Keratinocyte (primary cell): ENCODE data around the gene DTD1. TPM values are rescaled to one million over a fixed set of nuclear protein-coding genes. Genes with fewer than 3 reads are reported as not detected.

Source experiments
- DNase-seq: peaks from one replicate; pipeline ENCODE4 v3.0.0-alpha.2; 2011; ENCODE audit warnings: low read depth, missing footprints, low spot score
- FAIRE-seq: peaks from 2 replicates; lab custom pipeline; 2011; peaks lifted over from hg19 to GRCh38; lab: Jason Lieb, UNC
- H2AFZ ChIP-seq: 2 replicates; pipeline ENCODE4 v1.6.0; 2012; ENCODE audit warnings: low read length, control low read depth, inconsistent platforms; ENCODE audit not compliant: control insufficient read depth
- H3K27ac ChIP-seq: 2 replicates; pipeline ENCODE4 v1.5.1; 2011; ENCODE audit warnings: low read length; ENCODE audit not compliant: control insufficient read depth, insufficient read depth
- H3K27me3 ChIP-seq: 3 replicates; pipeline ENCODE4 v1.6.0; 2011; ENCODE audit warnings: low read length; ENCODE audit not compliant: control insufficient read depth, insufficient read depth; ENCODE audit errors: extremely low read depth
- H3K36me3 ChIP-seq, 2 experiments: 2 replicates in 1 of 2; 3 replicates in 1 of 2; pipeline ENCODE4 v1.5.1; 2011; ENCODE audit warnings: low read length in 2 of 2, mild to moderate bottlenecking in 1 of 2; ENCODE audit not compliant: control insufficient read depth in 2 of 2, insufficient read depth in 2 of 2; ENCODE audit errors: extremely low read depth in 1 of 2
- H3K4me1 ChIP-seq: 3 replicates; pipeline ENCODE4 v1.5.1; 2011; ENCODE audit warnings: low read length; ENCODE audit not compliant: control insufficient read depth, insufficient read depth; ENCODE audit errors: extremely low read depth
- H3K4me2 ChIP-seq: 3 replicates; pipeline ENCODE4 v1.6.0; 2011; ENCODE audit warnings: low read depth, low read length; ENCODE audit not compliant: control insufficient read depth, insufficient read depth; ENCODE audit errors: extremely low read depth
- H3K4me3 ChIP-seq, 3 experiments: fragments of 200-600 bp in 1 of 3; sonication (generic) in 1 of 3; 2 replicates in 2 of 3; 3 replicates in 1 of 3; pipeline ENCODE4 v1.5.1; 2011 to 2016; ENCODE audit warnings: low read length in 3 of 3, mild to moderate bottlenecking in 3 of 3, control low read depth in 2 of 3, inconsistent platforms in 1 of 3, low read depth in 1 of 3, mixed read lengths in 1 of 3, mixed run types in 1 of 3, moderate library complexity in 1 of 3; ENCODE audit not compliant: control insufficient read depth in 2 of 3, insufficient read depth in 2 of 3; ENCODE audit errors: extremely low read depth in 1 of 3
- H3K79me2 ChIP-seq: 2 replicates; pipeline ENCODE4 v1.6.0; 2012; ENCODE audit warnings: low read length; ENCODE audit not compliant: control insufficient read depth, insufficient read depth
- H3K9ac ChIP-seq: 3 replicates; pipeline ENCODE4 v1.6.0; 2011; ENCODE audit warnings: low read length; ENCODE audit not compliant: control insufficient read depth, insufficient read depth; ENCODE audit errors: extremely low read depth
- H3K9me1 ChIP-seq: 3 replicates; pipeline ENCODE4 v1.6.0; 2011; ENCODE audit warnings: low read length; ENCODE audit not compliant: control insufficient read depth, insufficient read depth; ENCODE audit errors: extremely low read depth
- H3K9me3 ChIP-seq: 2 replicates; pipeline ENCODE4 v1.5.1; 2012; ENCODE audit warnings: low read depth, low read length; ENCODE audit not compliant: control insufficient read depth
- H4K20me1 ChIP-seq: 3 replicates; pipeline ENCODE4 v1.6.0; 2011; ENCODE audit warnings: low read length; ENCODE audit not compliant: control insufficient read depth, insufficient read depth; ENCODE audit errors: extremely low read depth
- CTCF ChIP-seq, 3 experiments: IDR thresholded peaks in 1 of 3; conservative IDR thresholded peaks in 1 of 3; optimal IDR thresholded peaks in 1 of 3; 2 replicates in 2 of 3; 3 replicates in 1 of 3; pipeline versions ENCODE3 to v1.5.1; 2011; ENCODE audit warnings: low read length in 3 of 3, mild to moderate bottlenecking in 3 of 3, moderate library complexity in 2 of 3, control low read depth in 1 of 3, inconsistent platforms in 1 of 3; ENCODE audit not compliant: insufficient read depth in 2 of 3; ENCODE audit errors: extremely low read depth in 1 of 3
- EZH2 ChIP-seq: IDR thresholded peaks from one replicate; pipeline ENCODE4 v1.6.1; 2012; ENCODE audit warnings: inconsistent platforms, mild to moderate bottlenecking, low read length, moderate library complexity
- dilution Hi-C: fragments of 300-500 bp; cut with MboI; formaldehyde crosslinking; loops from one replicate; pipeline ENCODE4 v1.7.0; 2020; ENCODE audit warnings: low sequenced_read_pairs; ENCODE audit not compliant: extremely low pct_ligation_motif_present
- polyA plus RNA-seq, 5 experiments: library from polyadenylated mRNA; depleted of rRNA in 3 of 5; stranded (reverse) in 3 of 5; stranded (forward) in 1 of 5; unstranded in 1 of 5; fragments of >200 nt; gene quantifications; 1 replicate in 1 of 5; 2 replicates in 3 of 5; 3 replicates in 1 of 5; pipeline versions ENCODE4 v1.2.1 to v1.2.3, GENCODE V29; 2011 to 2012; ENCODE audit warnings: missing spikeins in 2 of 5, low read depth in 1 of 5, low replicate concordance in 1 of 5

Gene DTD1
- polyA plus RNA-seq, 1 donor (not counting 4 experiments of a cell fraction or from before 2014, with no cell fraction given): 68.3 TPM

GRCh38 chr20:18645196-18645745 is 57.4 kb downstream of the DTD1 start:
- Histone ChIP-seq H3K4me2 (no peak overlapping the region), H3K36me3 (no peaks in the 10 kb centered on the region), H4K20me1 (no peaks in the 10 kb centered on the region), H3K4me3 (no peak overlapping the region), H3K4me1 (no peaks in the 10 kb centered on the region), H3K9me1 (no peaks in the 10 kb centered on the region), H3K9ac (no peak overlapping the region), H3K27ac (no peak overlapping the region), H3K27me3 (no peaks in the 10 kb centered on the region), H3K79me2 (no peaks in the 10 kb centered on the region), H3K9me3 (no peaks in the 10 kb centered on the region), H2AFZ (no peak overlapping the region)
- TF ChIP-seq CTCF (optimal IDR thresholded peaks at IDR 0.05 in 1 of 3, IDR thresholded peaks at IDR 0.05 in 1 of 3, conservative IDR thresholded peaks at IDR 0.05 in 1 of 3; ENCODE audit: extremely low read depth in 1 of 3, insufficient read depth in 2 of 3, low read length in 3 of 3) (no peak), EZH2 (no peak)
- dilution Hi-C loops: no loop called here
- DNase-seq (no peak), FAIRE-seq (peak; percentile 29)

- no peaks in the 10 kb centered on the region for H3K9me1 ChIP-seq
- H3K4me2 ChIP-seq: no peak overlapping the region
- FAIRE-seq (no peak), DNase-seq (no peak)
- H3K9me3 ChIP-seq: no peaks in the 10 kb centered on the region
- H3K79me2 ChIP-seq: no peaks in the 10 kb centered on the region
- no peak overlapping the region for H3K27ac ChIP-seq
- H3K27me3 ChIP-seq: no peaks in the 10 kb centered on the region
- no peak overlapping the region for H3K4me3 ChIP-seq
- no peaks in the 10 kb centered on the region for H3K36me3 ChIP-seq
- dilution Hi-C loops: no loop called here
- H3K9ac ChIP-seq: no peak overlapping the region
- no peaks in the 10 kb centered on the region for H4K20me1 ChIP-seq
- H2AFZ ChIP-seq: no peak overlapping the region
- H3K4me1 ChIP-seq: no peaks in the 10 kb centered on the region
- TF ChIP-seq CTCF (optimal IDR thresholded peaks at IDR 0.05 in 1 of 3, IDR thresholded peaks at IDR 0.05 in 1 of 3, conservative IDR thresholded peaks at IDR 0.05 in 1 of 3; ENCODE audit: extremely low read depth in 1 of 3, insufficient read depth in 2 of 3, low read length in 3 of 3) (no peak), EZH2 (no peak)
Measured at GRCh38 chr20:18645851-18646250, 58.0 kb downstream of the DTD1 start.
